Ishikawa (cell line): Measurements from ENCODE around the gene KRT1.

Experiments
- CEBPB ChIP-seq: IDR thresholded peaks from 2 replicates; pipeline ENCODE4 v1.6.1; 2012
- CREB1 ChIP-seq: IDR thresholded peaks from 2 replicates; pipeline ENCODE4 v1.6.1; 2012; ENCODE audit warnings: low read depth
- EGR1 ChIP-seq: IDR thresholded peaks from 2 replicates; pipeline ENCODE4 v1.6.1; 2012
- FOXM1 ChIP-seq: IDR thresholded peaks from 2 replicates; pipeline ENCODE4 v1.6.1; 2012; ENCODE audit warnings: low read depth, borderline replicate concordance
- NFIC ChIP-seq: IDR thresholded peaks from 2 replicates; pipeline ENCODE4 v1.6.1; 2012
- RAD21 ChIP-seq: IDR thresholded peaks from 2 replicates; pipeline ENCODE4 v1.6.1; 2012; ENCODE audit warnings: low read depth
- TAF1 ChIP-seq: IDR thresholded peaks from 2 replicates; pipeline ENCODE4 v1.6.1; 2012; ENCODE audit warnings: low read depth, mild to moderate bottlenecking
- TEAD4 ChIP-seq: IDR thresholded peaks from 2 replicates; pipeline ENCODE4 v1.6.1; 2012
- USF1 ChIP-seq: IDR thresholded peaks from 2 replicates; pipeline ENCODE4 v1.6.1; 2012
- TF ChIP-seq, protein P1 (sequence below): IDR thresholded peaks from 2 replicates; pipeline ENCODE4 v1.6.1; 2012

The KRT1 gene

DNA sequence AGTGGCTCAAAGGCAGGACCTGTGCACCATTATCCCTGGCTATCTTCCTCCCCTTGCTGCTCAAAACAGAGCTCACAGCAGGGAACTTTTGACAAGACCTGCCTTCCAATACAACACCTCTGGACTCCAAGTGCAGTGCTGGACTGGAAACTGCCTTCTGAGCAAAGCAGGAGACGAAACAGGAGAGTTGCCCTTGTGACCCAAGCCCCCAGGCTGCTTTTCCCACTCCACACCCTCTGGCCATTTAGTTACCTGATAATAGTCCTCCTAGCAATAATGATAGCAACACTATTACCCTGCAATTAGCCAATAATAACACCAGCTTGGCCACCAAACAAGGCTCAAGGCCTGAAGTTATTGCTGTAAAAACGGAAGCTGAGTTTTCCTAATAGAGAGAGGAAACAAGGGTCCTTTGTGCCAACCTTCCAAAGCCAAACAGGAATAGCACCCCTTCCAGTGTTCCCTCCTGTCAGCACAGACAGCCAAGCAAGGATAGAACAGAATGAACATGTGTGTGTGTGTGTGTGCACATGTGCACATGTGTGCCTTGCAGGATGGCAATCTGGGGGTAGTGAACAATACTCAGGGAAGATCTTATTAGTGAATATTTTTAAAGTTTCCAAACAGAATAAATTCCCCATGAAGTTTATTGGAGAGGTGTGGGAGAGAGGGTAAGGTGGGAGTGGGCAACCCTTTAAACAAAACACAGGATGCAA, 52.7 kb downstream of the KRT1 start:
- no peak for TF ChIP-seq NFIC
- TF ChIP-seq TEAD4, result no peak
- TF ChIP-seq RAD21, result no peak
- no peak for TF ChIP-seq USF1
- TF ChIP-seq, protein P1, sequence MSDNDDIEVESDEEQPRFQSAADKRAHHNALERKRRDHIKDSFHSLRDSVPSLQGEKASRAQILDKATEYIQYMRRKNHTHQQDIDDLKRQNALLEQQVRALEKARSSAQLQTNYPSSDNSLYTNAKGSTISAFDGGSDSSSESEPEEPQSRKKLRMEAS, result no peak
- no peak for TF ChIP-seq CEBPB
- TF ChIP-seq FOXM1, result no peak
- no peak for TF ChIP-seq EGR1
- no peak for TF ChIP-seq CREB1
- TF ChIP-seq TAF1, result no peak
